Bronchial epithelial cell (primary cell): Measurements from ENCODE around the gene ADAM23. TPM values are rescaled to one million over a fixed set of nuclear protein-coding genes. Genes with fewer than 3 reads are reported as not detected.

Source experiments
- DNase-seq: peaks from one replicate; pipeline ENCODE4 v3.0.0-alpha.2; 2010; ENCODE audit warnings: low read depth
- FAIRE-seq: peaks from 2 replicates; lab custom pipeline; 2011; peaks lifted over from hg19 to GRCh38; lab: Jason Lieb, UNC
- H3K27me3 ChIP-seq: 2 replicates; pipeline ENCODE4 v1.5.1; 2011; ENCODE audit warnings: low read length; ENCODE audit not compliant: control insufficient read depth, insufficient read depth
- H3K36me3 ChIP-seq: 2 replicates; pipeline ENCODE4 v1.5.1; 2011; ENCODE audit warnings: low read length; ENCODE audit not compliant: control insufficient read depth, insufficient read depth
- H3K4me3 ChIP-seq: 2 replicates; pipeline ENCODE4 v1.5.1; 2011; ENCODE audit warnings: mild to moderate bottlenecking, low read depth, low read length, control low read depth
- CTCF ChIP-seq: IDR thresholded peaks from 2 replicates; pipeline ENCODE4 v1.5.1; 2011; ENCODE audit warnings: mild to moderate bottlenecking, moderate library complexity, low read length, control low read depth, inconsistent platforms; ENCODE audit not compliant: insufficient read depth, severe bottlenecking
- total RNA-seq: library from RNA; depleted of rRNA; stranded (reverse); fragments of >200 nt; gene quantifications from 2 replicates; pipeline ENCODE4 v1.2.1, GENCODE V29; 2014

The ADAM23 gene
- total RNA-seq, 1 donor from 2014 or later, result under 0.01 TPM

GRCh38 chr2:206428783-206429182, 14.5 kb upstream of the ADAM23 start:
- Histone ChIP-seq H3K36me3 (no peaks in the 10 kb centered on the region), H3K27me3 (no peaks in the 10 kb centered on the region), H3K4me3 (no peak overlapping the region)
- TF ChIP-seq CTCF, result no peak
- FAIRE-seq (no peak), DNase-seq (no peak)

GRCh38 chr2:206430452-206430851, 12.9 kb upstream of the ADAM23 start:
- no peak for DNase-seq
- FAIRE-seq, result no peak
- TF ChIP-seq CTCF, result no peak

DNA sequence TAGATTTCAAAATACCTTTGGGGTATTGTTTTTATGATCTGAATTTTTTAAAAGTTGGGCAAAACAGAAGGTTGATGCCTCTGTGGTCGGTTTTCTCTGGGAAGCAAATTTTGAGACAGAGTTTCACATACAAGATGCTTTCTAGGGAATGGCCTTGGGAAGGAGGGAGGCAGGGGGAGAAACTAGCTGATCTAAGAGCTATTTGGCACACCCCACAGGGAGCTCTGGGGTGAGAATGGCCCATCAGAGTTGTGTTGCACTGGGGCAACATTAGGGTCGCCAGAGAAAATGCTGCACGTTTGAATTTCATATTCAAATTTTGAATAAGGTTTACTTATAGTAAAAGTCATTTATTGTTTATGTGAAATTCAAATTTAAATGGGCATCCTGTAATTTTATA, 11.9 kb upstream of the ADAM23 start:
- no peak overlapping the region for H3K4me3 ChIP-seq
- H3K36me3 ChIP-seq, result no peaks in the 10 kb centered on the region
- FAIRE-seq (no peak), DNase-seq (no peak)
- H3K27me3 ChIP-seq, result no peaks in the 10 kb centered on the region
- TF ChIP-seq CTCF, result no peak

More at GRCh38 chr2:206430452-206430851, 12.9 kb upstream of the ADAM23 start:
- H3K27me3 ChIP-seq, result no peaks in the 10 kb centered on the region
- no peaks in the 10 kb centered on the region for H3K36me3 ChIP-seq
- no peak overlapping the region for H3K4me3 ChIP-seq

GRCh38 chr2:206432193-206433082, 10.9 kb upstream of the ADAM23 start:
- DNase-seq (no peak), FAIRE-seq (no peak)
- no peaks in the 10 kb centered on the region for H3K36me3 ChIP-seq
- H3K4me3 ChIP-seq, result no peak overlapping the region
- H3K27me3 ChIP-seq, result no peaks in the 10 kb centered on the region
- no peak for TF ChIP-seq CTCF

- no peak overlapping the region for H3K4me3 ChIP-seq
- H3K36me3 ChIP-seq, result no peaks in the 10 kb centered on the region
- TF ChIP-seq CTCF, result no peak
- FAIRE-seq, result no peak
- no peak for DNase-seq
- H3K27me3 ChIP-seq, result no peaks in the 10 kb centered on the region
Measured at GRCh38 chr2:206433190-206433589, 10.1 kb upstream of the ADAM23 start.
